ENCODE data around the gene VPS13D.

DNA sequence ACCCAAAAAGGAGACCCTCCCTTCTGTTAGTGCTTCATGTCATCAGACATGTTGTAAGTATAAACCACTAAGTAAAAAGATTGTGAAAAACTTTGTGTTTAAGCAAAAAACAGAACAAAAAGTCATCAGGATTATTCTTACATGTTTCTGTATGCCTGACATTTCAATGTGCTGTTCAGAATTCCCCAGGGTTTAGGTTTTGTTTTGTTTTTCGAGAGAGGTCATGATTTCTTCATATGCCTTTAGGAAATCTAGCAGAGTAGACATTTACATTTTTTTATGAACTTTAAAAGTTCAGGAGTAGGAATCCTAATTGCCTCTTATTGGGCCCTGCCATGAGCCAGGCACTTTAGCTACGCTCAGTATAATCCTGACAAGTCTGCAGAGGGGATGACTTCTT is 85.3 kb downstream of the VPS13D start:
- TF ChIP-seq, protein P1, sequence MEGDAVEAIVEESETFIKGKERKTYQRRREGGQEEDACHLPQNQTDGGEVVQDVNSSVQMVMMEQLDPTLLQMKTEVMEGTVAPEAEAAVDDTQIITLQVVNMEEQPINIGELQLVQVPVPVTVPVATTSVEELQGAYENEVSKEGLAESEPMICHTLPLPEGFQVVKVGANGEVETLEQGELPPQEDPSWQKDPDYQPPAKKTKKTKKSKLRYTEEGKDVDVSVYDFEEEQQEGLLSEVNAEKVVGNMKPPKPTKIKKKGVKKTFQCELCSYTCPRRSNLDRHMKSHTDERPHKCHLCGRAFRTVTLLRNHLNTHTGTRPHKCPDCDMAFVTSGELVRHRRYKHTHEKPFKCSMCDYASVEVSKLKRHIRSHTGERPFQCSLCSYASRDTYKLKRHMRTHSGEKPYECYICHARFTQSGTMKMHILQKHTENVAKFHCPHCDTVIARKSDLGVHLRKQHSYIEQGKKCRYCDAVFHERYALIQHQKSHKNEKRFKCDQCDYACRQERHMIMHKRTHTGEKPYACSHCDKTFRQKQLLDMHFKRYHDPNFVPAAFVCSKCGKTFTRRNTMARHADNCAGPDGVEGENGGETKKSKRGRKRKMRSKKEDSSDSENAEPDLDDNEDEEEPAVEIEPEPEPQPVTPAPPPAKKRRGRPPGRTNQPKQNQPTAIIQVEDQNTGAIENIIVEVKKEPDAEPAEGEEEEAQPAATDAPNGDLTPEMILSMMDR (IDR thresholded peaks at IDR 0.05 in 8 of 11, conservative IDR thresholded peaks at IDR 0.05 in 3 of 11): no peak
- TF ChIP-seq POLR2A (IDR thresholded peaks at IDR 0.05): no peak
